Subcutaneous abdominal adipose tissue (tissue), 5 donors: ENCODE results near the gene ZFHX2.
"Not testable (repeated sequence)": the region's sequence is repeated elsewhere in the genome, so short reads cannot be mapped to it uniquely, and the experiment has no call there.

ENCODE experiments used
- H3K27ac ChIP-seq: one replicate; pipeline ENCODE4 v1.7.0; 2013; ENCODE audit warnings: low read depth, mild to moderate bottlenecking, inconsistent platforms, low read length, moderate library complexity
- H3K27me3 ChIP-seq, 5 donors: one replicate each; pipeline ENCODE4 v1.7.0; 2013; ENCODE audit warnings: low read length in 5 of 5, inconsistent platforms in 1 of 5; ENCODE audit not compliant: control insufficient read depth in 5 of 5, insufficient read depth in 4 of 5
- H3K36me3 ChIP-seq, 5 donors: one replicate each; pipeline ENCODE4 v1.7.0; 2013; ENCODE audit warnings: low read length in 5 of 5; ENCODE audit not compliant: control insufficient read depth in 5 of 5, insufficient read depth in 5 of 5
- H3K4me1 ChIP-seq, 5 donors: one replicate each; pipeline ENCODE4 v1.7.0; 2013; ENCODE audit warnings: low read length in 5 of 5, mild to moderate bottlenecking in 3 of 5, moderate library complexity in 1 of 5; ENCODE audit not compliant: control insufficient read depth in 5 of 5, insufficient read depth in 5 of 5
- H3K4me3 ChIP-seq, 5 donors: one replicate each; pipeline ENCODE4 v1.7.0; 2013; ENCODE audit warnings: low read length in 5 of 5, low read depth in 1 of 5
- H3K9ac ChIP-seq, 5 donors: one replicate each; pipeline ENCODE4 v1.7.0; 2013; ENCODE audit warnings: low read length in 5 of 5, mild to moderate bottlenecking in 4 of 5, moderate library complexity in 3 of 5
- H3K9me3 ChIP-seq, 5 donors: one replicate each; pipeline ENCODE4 v1.7.0; 2013; ENCODE audit warnings: low read length in 5 of 5; ENCODE audit not compliant: control insufficient read depth in 5 of 5
- donor health status: healthy.
- donor health status: healthy.
- donor health status: healthy.
- donor health status: healthy.
- donor health status: healthy.

The ZFHX2 gene

DNA sequence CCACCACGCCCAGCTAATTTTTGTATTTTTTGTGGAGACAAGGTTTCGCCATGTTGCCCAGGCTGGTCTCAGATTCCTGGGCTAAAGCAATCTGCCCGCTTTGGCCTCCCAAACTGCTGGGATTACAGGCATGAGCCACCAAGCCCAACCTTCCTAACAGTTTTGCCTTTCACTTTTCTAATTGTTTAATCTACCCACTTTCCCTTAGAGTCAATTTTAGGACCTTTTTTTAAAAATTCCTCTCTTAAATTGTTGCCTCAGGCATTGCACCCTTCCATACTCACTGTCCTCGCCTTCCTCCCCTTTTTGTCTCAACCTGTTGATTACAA, 11.5 kb downstream of the ZFHX2 start:
- Histone ChIP-seq H3K27me3 (no peaks in the 10 kb centered on the region), H3K4me3 (no peak overlapping the region), H3K36me3 (peaks cover 0 to 1% (median under 1%) of the 10 kb centered on the region in 5 donors), H3K9ac (peak overlapping the region in 1 of 5 donors; percentile 13), H3K4me1 (peaks cover 0 to 21% (median 18%) of the 10 kb centered on the region in 5 donors), H3K9me3 (no peaks in the 10 kb centered on the region), H3K27ac (no peak overlapping the region)

DNA sequence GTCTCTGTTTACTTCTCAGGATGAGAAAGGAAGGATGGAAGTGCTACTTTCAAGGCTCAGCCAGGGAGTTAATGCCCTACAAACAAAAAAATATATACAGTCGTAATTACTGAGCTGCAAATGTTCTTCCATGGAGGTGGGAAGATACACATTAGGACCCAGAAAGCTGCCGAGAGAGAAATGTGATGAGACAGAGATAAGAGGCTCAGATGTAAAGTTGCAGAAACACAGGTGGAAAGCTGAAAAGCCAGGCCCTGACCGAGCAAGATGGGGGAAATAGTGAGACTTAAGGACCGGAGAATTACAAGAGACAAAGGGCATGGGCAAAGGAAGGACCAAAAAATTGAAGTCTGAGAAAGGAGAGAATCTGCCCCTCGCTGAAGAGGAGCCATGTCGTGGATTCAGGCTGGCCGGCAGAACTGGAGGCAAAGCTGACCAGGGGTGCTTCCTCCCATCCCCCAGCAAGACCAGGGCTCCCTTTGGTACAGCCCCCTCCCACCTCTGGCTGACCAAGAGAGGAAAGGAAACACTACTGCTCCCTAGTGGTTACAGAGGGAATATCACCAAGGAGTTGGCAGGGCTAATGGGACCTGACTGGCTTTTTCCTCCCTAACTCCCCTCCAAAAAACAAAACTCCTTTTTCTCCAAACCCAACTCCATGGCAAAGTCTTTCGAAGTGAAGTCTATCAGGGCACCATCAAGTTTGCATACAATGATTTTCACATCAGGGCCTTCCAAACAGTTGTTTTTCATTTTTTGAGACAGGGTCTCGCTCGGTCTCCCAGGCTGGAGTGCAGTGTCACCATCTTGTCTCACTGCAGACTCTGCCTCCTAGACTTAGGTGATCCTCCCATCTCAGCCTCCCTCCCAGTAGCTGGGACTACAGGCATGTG, 12.1 kb downstream of the ZFHX2 start:
- peaks cover 0 to 15% (median 12%) of the 10 kb centered on the region in 5 donors for H3K4me1 ChIP-seq
- H3K4me3 ChIP-seq: no peak overlapping the region
- H3K27me3 ChIP-seq: no peaks in the 10 kb centered on the region
- no peaks in the 10 kb centered on the region for H3K9me3 ChIP-seq
- H3K9ac ChIP-seq: no peak overlapping the region
- H3K36me3 ChIP-seq: peaks cover 0 to 8% (median 2%) of the 10 kb centered on the region in 5 donors
- no peak overlapping the region for H3K27ac ChIP-seq

DNA sequence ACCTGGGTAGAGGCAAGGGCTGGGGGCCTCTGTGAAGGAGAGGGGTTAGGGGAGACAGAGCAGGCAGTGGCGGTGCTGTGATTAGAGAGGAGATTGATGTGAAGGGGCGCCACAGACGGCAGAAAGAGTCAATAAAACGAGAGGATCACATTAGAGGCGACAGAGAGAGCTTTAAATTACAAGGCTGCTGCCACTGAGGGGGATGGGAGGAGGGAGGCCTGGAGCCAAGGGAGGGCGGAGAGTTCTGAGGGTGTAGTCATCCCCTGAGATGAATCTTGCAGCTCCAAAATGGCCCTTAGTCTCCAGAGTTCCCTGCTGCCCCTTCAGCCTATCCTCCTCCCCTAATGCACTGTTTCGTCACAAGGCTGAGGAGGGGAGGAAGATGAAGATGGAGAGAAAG, 12.8 kb downstream of the ZFHX2 start:
- Histone ChIP-seq H3K4me3 (no peak overlapping the region), H3K9ac (no peak overlapping the region), H3K27me3 (no peaks in the 10 kb centered on the region), H3K4me1 (peaks cover 0 to 12% (median 11%) of the 10 kb centered on the region in 5 donors), H3K27ac (no peak overlapping the region), H3K9me3 (no peaks in the 10 kb centered on the region), H3K36me3 (peaks cover 0 to 14% (median 2%) of the 10 kb centered on the region in 5 donors)

DNA sequence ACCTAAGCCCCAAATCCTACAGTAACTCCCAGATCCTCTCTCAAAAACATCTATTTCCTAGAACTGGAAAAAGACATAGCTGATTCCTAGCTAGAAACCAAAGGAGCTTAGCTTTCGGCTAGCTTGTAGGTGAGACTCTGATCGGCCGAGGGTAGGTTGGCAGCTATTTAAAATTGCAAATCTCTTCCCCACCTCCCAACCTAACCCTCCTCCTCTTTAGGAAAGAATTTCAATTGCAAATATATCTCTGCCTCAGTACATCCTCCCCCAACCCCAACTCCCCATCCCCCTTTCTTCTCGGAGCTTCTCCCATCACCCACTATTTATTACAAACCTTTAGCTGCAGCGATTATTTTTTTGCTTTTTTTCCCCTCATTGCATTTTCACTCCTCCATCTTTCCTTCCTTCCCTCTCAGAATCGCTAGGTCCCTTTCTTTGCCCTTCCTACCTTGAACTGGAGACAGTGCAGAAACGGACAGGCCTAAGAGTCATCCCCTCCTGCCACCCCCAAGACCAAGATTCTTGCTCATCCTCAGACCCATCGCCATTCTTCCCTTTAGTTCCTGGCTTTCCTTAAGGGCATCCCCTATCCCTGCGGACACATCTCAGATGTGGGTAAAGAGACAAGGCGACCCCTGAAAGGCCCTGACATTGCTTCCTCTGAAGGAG, 13.4 kb downstream of the ZFHX2 start:
- H3K9me3 ChIP-seq: no peaks in the 10 kb centered on the region
- peaks cover 0 to 19% (median 2%) of the 10 kb centered on the region in 5 donors for H3K36me3 ChIP-seq
- peaks cover 0 to 12% (median 11%) of the 10 kb centered on the region in 5 donors for H3K4me1 ChIP-seq
- no peak overlapping the region for H3K4me3 ChIP-seq
- no peak overlapping the region for H3K27ac ChIP-seq
- no peaks in the 10 kb centered on the region for H3K27me3 ChIP-seq
- H3K9ac ChIP-seq: no peak overlapping the region

DNA sequence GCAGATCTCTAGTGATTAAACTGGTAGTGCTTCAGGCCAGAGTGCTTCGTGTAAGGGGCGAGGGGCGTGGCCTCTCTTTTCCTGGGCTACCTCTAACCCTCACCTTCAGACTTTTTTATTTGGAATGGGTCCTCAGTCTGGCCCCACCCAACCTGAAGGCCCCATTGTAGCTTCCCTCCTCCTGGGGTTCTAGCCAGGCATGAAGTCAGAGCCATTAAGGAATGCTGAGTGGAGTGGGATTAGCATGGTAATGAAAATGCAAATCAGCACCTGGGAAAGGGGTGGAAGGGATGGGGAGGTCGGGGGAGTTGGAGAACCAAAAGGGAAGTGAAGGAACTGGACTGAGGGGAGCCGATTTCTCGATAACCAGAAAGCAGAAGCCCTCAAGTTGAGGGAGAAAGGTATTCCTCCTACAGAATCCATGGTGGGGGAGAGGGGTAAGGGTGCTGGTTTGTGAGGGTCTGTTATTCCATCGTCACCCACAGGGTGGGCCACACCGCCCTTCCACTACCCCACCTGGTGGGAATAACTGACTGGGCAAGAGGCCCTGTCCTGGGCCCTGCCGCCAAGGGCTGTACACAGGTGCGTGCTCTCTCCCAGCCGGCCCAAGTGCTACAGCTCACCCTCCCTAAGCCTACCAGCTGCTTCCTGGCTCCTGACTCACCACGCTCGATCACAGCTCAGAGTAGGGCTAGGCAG, 14.1 kb downstream of the ZFHX2 start:
- H3K9me3 ChIP-seq: no peaks in the 10 kb centered on the region
- H3K27ac ChIP-seq: no peak overlapping the region
- H3K9ac ChIP-seq: no peak overlapping the region
- no peaks in the 10 kb centered on the region for H3K27me3 ChIP-seq
- peaks cover 0 to 12% (median 11%) of the 10 kb centered on the region in 5 donors for H3K4me1 ChIP-seq
- H3K4me3 ChIP-seq: no peak overlapping the region
- peaks cover 0 to 25% (median 2%) of the 10 kb centered on the region in 5 donors for H3K36me3 ChIP-seq

DNA sequence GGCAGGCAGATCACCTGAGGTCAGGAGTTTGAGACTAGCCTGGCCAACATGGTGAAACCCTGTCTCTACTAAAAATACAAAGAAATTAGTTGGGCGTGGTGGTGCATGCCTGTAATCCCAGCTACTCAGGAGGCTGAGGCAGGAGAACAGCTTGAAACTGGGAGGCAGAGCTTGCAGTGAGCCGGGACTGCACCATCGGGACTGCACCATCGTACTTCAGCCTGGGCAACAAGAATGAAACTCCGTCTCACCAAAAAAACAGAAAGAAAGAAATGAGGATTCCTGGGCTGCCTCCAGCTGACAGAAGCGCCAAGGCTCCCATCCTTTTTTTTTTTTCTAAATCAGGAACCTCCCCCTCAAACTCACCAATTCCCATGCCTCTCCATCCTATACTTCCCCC, 14.7 kb downstream of the ZFHX2 start:
- peaks cover 0 to 29% (median 2%) of the 10 kb centered on the region in 5 donors for H3K36me3 ChIP-seq
- H3K9me3 ChIP-seq, H3K27ac ChIP-seq, H3K4me3 ChIP-seq, H3K9ac ChIP-seq, H3K27me3 ChIP-seq: not testable (repeated sequence)
- H3K4me1 ChIP-seq: peaks cover 0 to 12% (median 11%) of the 10 kb centered on the region in 5 donors

DNA sequence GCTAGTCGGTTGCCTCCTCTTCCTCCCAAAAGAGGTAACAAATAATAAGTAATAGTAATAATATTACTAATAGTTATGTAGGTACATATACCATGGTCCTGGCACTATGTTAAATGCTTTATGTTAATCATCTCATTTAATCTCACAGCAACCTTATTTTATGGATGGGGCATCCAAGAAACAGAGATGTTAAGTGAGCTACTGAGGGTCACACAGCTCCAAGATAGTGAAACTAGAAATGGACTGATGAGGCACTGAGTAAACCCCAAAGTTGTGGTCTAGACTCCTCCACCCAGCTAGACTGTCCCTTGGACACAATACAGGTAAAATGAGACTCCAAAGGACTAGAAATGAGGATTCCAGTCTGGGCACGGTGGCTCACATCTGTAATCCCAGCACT, 15.1 kb downstream of the ZFHX2 start:
- Histone ChIP-seq H3K36me3 (peaks cover 0 to 29% (median 2%) of the 10 kb centered on the region in 5 donors), H3K27ac (no peak overlapping the region), H3K4me1 (peaks cover 0 to 12% (median 11%) of the 10 kb centered on the region in 5 donors), H3K9ac (no peak overlapping the region), H3K27me3 (no peaks in the 10 kb centered on the region), H3K4me3 (no peak overlapping the region), H3K9me3 (no peaks in the 10 kb centered on the region)

DNA sequence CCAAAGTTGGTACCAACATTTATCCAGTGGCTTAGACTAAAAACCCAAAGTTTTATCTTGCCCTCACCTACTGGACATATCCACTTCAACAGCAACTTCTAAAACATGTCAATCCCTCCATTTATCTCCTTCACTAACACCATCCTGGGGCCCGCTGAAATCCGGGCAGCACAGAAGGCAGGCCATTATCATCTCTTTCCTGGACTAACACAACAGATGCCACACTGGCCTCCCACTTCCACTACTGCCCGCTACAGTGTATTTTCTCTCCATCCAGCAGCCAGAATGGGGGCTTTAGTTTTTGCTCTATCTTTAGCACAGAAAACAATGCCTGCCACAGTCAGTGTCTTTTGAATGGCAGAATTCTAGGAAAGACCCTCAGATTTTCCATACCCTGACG, 15.6 kb downstream of the ZFHX2 start:
- Histone ChIP-seq H3K4me3 (no peak overlapping the region), H3K36me3 (peaks cover 0 to 29% (median 2%) of the 10 kb centered on the region in 5 donors), H3K27ac (no peak overlapping the region), H3K9me3 (no peaks in the 10 kb centered on the region), H3K4me1 (peaks cover 0 to 15% (median 11%) of the 10 kb centered on the region in 5 donors), H3K9ac (no peak overlapping the region), H3K27me3 (no peaks in the 10 kb centered on the region)

DNA sequence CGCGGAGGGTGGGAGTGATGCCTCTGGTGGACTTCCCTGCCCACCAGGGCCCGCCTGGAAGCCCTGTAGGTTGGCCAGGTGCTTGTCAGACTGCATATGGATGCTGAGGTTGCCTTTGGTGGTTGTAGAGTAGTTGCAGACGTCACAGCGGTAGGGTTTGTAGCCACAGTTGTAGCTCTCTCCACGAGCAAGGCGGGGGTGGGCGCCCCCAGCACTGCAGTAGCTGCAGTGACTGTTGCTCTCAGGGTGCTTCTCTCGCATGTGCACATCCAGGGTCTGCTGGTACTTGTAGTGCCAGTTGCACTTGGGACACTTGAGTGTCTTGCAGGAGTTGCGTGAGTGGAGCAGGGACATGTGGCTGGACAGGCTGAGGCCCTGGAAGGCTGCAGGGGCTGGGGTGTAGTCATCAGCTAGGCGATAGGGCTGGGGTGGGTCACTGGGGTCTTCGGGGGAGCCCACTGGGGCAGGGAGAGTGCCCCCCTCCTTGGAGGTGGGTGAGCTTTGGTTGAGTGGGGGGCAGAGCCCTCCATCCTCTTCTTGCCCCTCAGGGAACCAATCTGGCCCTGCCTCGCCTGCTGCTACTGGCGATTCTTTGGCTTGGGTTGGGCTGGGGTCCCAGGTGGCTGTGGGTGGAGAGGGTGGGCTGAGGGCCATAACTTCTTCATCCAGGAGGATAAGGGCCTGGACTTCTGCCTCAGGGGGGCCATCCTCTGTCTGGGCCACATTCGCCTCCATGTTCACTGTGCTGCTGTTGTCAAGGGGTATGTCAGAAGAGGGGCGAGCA, 17.7 kb downstream of the ZFHX2 start:
- Histone ChIP-seq H3K4me3 (no peak overlapping the region), H3K4me1 (peaks cover 0 to 13% (median 6%) of the 10 kb centered on the region in 5 donors)

More for the DNA sequence above, 17.7 kb downstream of the ZFHX2 start:
- no peak overlapping the region for H3K27ac ChIP-seq
- H3K36me3 ChIP-seq: peaks cover 0 to 32% (median 2%) of the 10 kb centered on the region in 5 donors
- H3K9me3 ChIP-seq: no peaks in the 10 kb centered on the region
- H3K27me3 ChIP-seq: no peaks in the 10 kb centered on the region
- no peak overlapping the region for H3K9ac ChIP-seq
